Neural cell (in vitro differentiated cells): ENCODE results near the gene ATP13A1. TPM values are rescaled to one million over a fixed set of nuclear protein-coding genes. Genes with fewer than 3 reads are reported as not detected.

ENCODE experiments used
- H2AFZ ChIP-seq: fragments of 200-600, 300-800 bp; sonication (generic), shearing (Covaris generic); 2 replicates; pipeline ENCODE4 v1.6.0; 2014; ENCODE audit warnings: low read depth, mild to moderate bottlenecking, antibody characterized with exemption, low read length, moderate library complexity
- H3F3A ChIP-seq: fragments of 200-600 bp; shearing (Covaris generic); 2 replicates; pipeline ENCODE4 v1.6.1; 2016; ENCODE audit warnings: mild to moderate bottlenecking, moderate library complexity, mixed read lengths, antibody characterized with exemption, low read length; ENCODE audit not compliant: insufficient read depth, poor library complexity, severe bottlenecking
- H3K27ac ChIP-seq: fragments of 200-600, 300-800 bp; sonication (generic), shearing (Covaris generic); 2 replicates; pipeline ENCODE4 v1.5.1; 2014; ENCODE audit warnings: mild to moderate bottlenecking, low read length, moderate library complexity
- H3K27me3 ChIP-seq: fragments of 300-800, 200-600 bp; sonication (generic), shearing (Covaris generic); 2 replicates; pipeline ENCODE4 v1.6.0; 2014; ENCODE audit warnings: mild to moderate bottlenecking, low read depth, low read length, moderate library complexity; ENCODE audit not compliant: insufficient read depth
- H3K36me3 ChIP-seq: fragments of 300-800, 200-600 bp; sonication (generic), shearing (Covaris generic); 2 replicates; pipeline ENCODE4 v1.5.1; 2014; ENCODE audit warnings: mild to moderate bottlenecking, antibody characterized with exemption, low read length, moderate library complexity; ENCODE audit not compliant: insufficient read depth
- H3K4me2 ChIP-seq: fragments of 300-800, 200-600 bp; sonication (generic), shearing (Covaris generic); 2 replicates; pipeline ENCODE4 v1.6.0; 2014; ENCODE audit warnings: mild to moderate bottlenecking, low read length
- H3K4me3 ChIP-seq: fragments of 300-800, 200-600 bp; sonication (generic), shearing (Covaris generic); 2 replicates; pipeline ENCODE4 v1.5.1; 2014; ENCODE audit warnings: mild to moderate bottlenecking, low read length, moderate library complexity
- H3K79me2 ChIP-seq: fragments of 200-600 bp; shearing (Covaris generic); replicated peaks from 2 replicates; pipeline ENCODE4 v1.6.0; 2014; ENCODE audit warnings: mild to moderate bottlenecking, low read length, moderate library complexity; ENCODE audit not compliant: insufficient read depth
- H3K9ac ChIP-seq: fragments of 300-800, 200-600 bp; sonication (generic), shearing (Covaris generic); 2 replicates; pipeline ENCODE4 v1.6.1; 2016; ENCODE audit warnings: mild to moderate bottlenecking, low read length, mixed read lengths
- H3K9me2 ChIP-seq: fragments of 200-600 bp; shearing (Covaris generic); 2 replicates; pipeline ENCODE4 v1.6.1; 2016; ENCODE audit warnings: mild to moderate bottlenecking, low read length, mixed read lengths; ENCODE audit not compliant: insufficient read depth
- H3K9me3 ChIP-seq: fragments of 200-600, 300-800 bp; sonication (generic), shearing (Covaris generic); 2 replicates; pipeline ENCODE4 v1.6.1; 2016; ENCODE audit warnings: mild to moderate bottlenecking, mixed run types, low read length, moderate library complexity, mixed read lengths
- H4K20me1 ChIP-seq: fragments of 200-600 bp; shearing (Covaris generic); 2 replicates; pipeline ENCODE4 v1.6.1; 2016; ENCODE audit warnings: mild to moderate bottlenecking, mixed run types; ENCODE audit not compliant: insufficient read depth
- CTCF ChIP-seq: fragments of 450-650 bp; IDR thresholded peaks from 2 replicates; pipeline ENCODE4 v1.5.1; 2014; ENCODE audit warnings: antibody characterized with exemption, mild to moderate bottlenecking, moderate library complexity; ENCODE audit not compliant: poor library complexity, severe bottlenecking
- EP300 ChIP-seq: fragments of 450-650 bp; conservative IDR thresholded peaks from 2 replicates; pipeline ENCODE4 v1.6.1; 2014; ENCODE audit warnings: antibody characterized with exemption, mild to moderate bottlenecking, moderate library complexity; ENCODE audit not compliant: poor library complexity, severe bottlenecking
- EZH2 ChIP-seq: fragments of 200-600, 300-800 bp; shearing (Covaris generic), sonication (generic); IDR thresholded peaks from 2 replicates; pipeline ENCODE4 v1.6.1; 2014; ENCODE audit warnings: antibody characterized with exemption, low read length, borderline replicate concordance, mild to moderate bottlenecking; ENCODE audit not compliant: insufficient read depth, poor library complexity, severe bottlenecking
- POLR2AphosphoS5 ChIP-seq: IDR thresholded peaks from 2 replicates; pipeline ENCODE4 v1.6.1; 2012
- RAD21 ChIP-seq: fragments of 450-650 bp; conservative IDR thresholded peaks from 2 replicates; pipeline ENCODE4 v1.6.1; 2014; ENCODE audit warnings: antibody characterized with exemption, mild to moderate bottlenecking, moderate library complexity
- TAF1 ChIP-seq: IDR thresholded peaks from 2 replicates; pipeline ENCODE4 v1.6.1; 2012; ENCODE audit warnings: low read depth
- polyA plus RNA-seq: library from polyadenylated mRNA; depleted of rRNA; stranded (reverse); fragments of >200 nt; gene quantifications from 2 replicates; pipeline ENCODE4 v1.2.3, GENCODE V29; 2014
- small RNA-seq, 3 experiments: library from RNA; depleted of rRNA; stranded (forward); fragments of <200 nt; gene quantifications; one replicate each; pipeline ENCODE3, GENCODE V24; 2012

Gene ATP13A1
- polyA plus RNA-seq, 1 donor from 2014 or later: 63.5 TPM

- H3K79me2 ChIP-seq: no peaks in the 10 kb centered on the region
- no peaks in the 10 kb centered on the region for H3K9me3 ChIP-seq
- no peak overlapping the region for H3K4me3 ChIP-seq
- no peaks in the 10 kb centered on the region for H3K9me2 ChIP-seq
- TF ChIP-seq EP300: no peak
- no peak for TF ChIP-seq EZH2
- no peak for TF ChIP-seq TAF1
- no peak for TF ChIP-seq POLR2AphosphoS5
- no peak for TF ChIP-seq RAD21
- TF ChIP-seq CTCF: no peak
- H3K4me2 ChIP-seq: no peak overlapping the region
- no peaks in the 10 kb centered on the region for H4K20me1 ChIP-seq
- H3K36me3 ChIP-seq: no peaks in the 10 kb centered on the region
- H3K9ac ChIP-seq: no peak overlapping the region
- no peak overlapping the region for H3K27ac ChIP-seq
- no peaks in the 10 kb centered on the region for H3K27me3 ChIP-seq
- H2AFZ ChIP-seq: no peak overlapping the region
- H3F3A ChIP-seq: no peaks in the 10 kb centered on the region
These were observed 65.6 kb downstream of the ATP13A1 start for GRCh38 chr19:19597809-19598306.

Small RNA genes lying within 50 kb of the gene (small RNA-seq; reads per million reads assigned to genes)
- gene AC011458.2: 0 reads per million in 3 experiments

Other genes with a start within 250 kb of the ATP13A1 start
- 4.5 and 5.3 TPM in 2 replicates for gene TSSK6, start 148.1 kb downstream of the ATP13A1 start, polyA plus RNA-seq
- 266 and 308 TPM in 2 replicates for gene NDUFA13, start 147.5 kb downstream of the ATP13A1 start, polyA plus RNA-seq
- gene YJEFN3, start 134.8 kb downstream of the ATP13A1 start, polyA plus RNA-seq: 26.9 and 28.1 TPM in 2 replicates
- 0.60 and 0.84 TPM in 2 replicates for gene CILP2, start 125.4 kb downstream of the ATP13A1 start, polyA plus RNA-seq
- 7.5 and 8.1 TPM in 2 replicates for gene PBX4, start 45.0 kb downstream of the ATP13A1 start, polyA plus RNA-seq
- 77.1 and 115 TPM in 2 replicates for gene LPAR2, start 35.5 kb downstream of the ATP13A1 start, polyA plus RNA-seq
- 18.4 and 31.2 TPM in 2 replicates for gene GMIP, start 20.0 kb downstream of the ATP13A1 start, polyA plus RNA-seq
- gene ZNF101, start 5.2 kb upstream of the ATP13A1 start, polyA plus RNA-seq: 12.2 and 12.3 TPM in 2 replicates
- 5.8 and 8.2 TPM in 2 replicates for gene ZNF14, start 69.4 kb upstream of the ATP13A1 start, polyA plus RNA-seq
- 95.5 and 107 TPM in 2 replicates for gene ZNF506, start 158.1 kb upstream of the ATP13A1 start, polyA plus RNA-seq
- 25.9 and 26.7 TPM in 2 replicates for gene ZNF253, start 202.2 kb upstream of the ATP13A1 start, polyA plus RNA-seq
- 14.9 and 20.4 TPM in 2 replicates for gene ZNF93, start 237.3 kb upstream of the ATP13A1 start, polyA plus RNA-seq